Measurements from ENCODE around the gene SNRNP200.

The SNRNP200 gene

DNA sequence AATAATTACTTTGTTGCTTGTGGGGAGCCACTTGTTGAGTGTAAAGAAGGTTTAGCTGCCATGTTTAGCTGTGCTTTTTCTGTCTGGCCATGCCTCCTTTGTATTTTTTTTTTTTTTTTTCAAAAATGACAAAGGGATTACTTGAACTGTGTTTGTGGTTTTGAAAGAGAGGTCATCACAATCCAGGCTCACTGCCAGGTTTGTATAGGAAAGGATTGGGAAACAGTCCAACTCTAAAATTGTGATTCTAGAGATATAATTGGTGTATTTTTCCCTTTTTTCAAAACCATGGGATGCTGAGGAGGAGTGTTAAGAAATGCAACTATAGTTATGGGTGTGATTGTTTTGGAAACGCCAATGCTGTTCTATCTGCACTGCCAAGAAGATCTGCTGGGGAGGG, 24.1 kb upstream of the SNRNP200 start:
- Histone ChIP-seq H3K27me3 (ENCODE audit: low read depth, low read length) (no peaks in the 10 kb centered on the region), H3K36me3 (replicated peaks; ENCODE audit: low read depth, low read length) (peaks cover 27% of the 10 kb centered on the region), H2AFZ (ENCODE audit: low read depth, low read length) (no peak overlapping the region), H3K4me3 (ENCODE audit: low read length) (no peak overlapping the region), H3K9me3 (ENCODE audit: insufficient read depth, low read length) (no peaks in the 10 kb centered on the region), H3K4me2 (ENCODE audit: low read length) (no peak overlapping the region), H3K9ac (ENCODE audit: low read length) (no peak overlapping the region), H3K4me1 (ENCODE audit: low read length) (peaks cover 17% of the 10 kb centered on the region), H3K79me2 (ENCODE audit: low read length) (peaks cover 31% of the 10 kb centered on the region), H3K27ac (ENCODE audit: low read length) (no peak overlapping the region), H4K20me1 (ENCODE audit: insufficient read depth, low read length) (peaks cover 4% of the 10 kb centered on the region; the same call in 1 of the 2 replicates)
- TF ChIP-seq EZH2phosphoT487 (IDR thresholded peaks at IDR 0.05; ENCODE audit: low read depth), result no peak
- TF ChIP-seq, protein P1, sequence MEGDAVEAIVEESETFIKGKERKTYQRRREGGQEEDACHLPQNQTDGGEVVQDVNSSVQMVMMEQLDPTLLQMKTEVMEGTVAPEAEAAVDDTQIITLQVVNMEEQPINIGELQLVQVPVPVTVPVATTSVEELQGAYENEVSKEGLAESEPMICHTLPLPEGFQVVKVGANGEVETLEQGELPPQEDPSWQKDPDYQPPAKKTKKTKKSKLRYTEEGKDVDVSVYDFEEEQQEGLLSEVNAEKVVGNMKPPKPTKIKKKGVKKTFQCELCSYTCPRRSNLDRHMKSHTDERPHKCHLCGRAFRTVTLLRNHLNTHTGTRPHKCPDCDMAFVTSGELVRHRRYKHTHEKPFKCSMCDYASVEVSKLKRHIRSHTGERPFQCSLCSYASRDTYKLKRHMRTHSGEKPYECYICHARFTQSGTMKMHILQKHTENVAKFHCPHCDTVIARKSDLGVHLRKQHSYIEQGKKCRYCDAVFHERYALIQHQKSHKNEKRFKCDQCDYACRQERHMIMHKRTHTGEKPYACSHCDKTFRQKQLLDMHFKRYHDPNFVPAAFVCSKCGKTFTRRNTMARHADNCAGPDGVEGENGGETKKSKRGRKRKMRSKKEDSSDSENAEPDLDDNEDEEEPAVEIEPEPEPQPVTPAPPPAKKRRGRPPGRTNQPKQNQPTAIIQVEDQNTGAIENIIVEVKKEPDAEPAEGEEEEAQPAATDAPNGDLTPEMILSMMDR (IDR thresholded peaks at IDR 0.05; ENCODE audit: low read depth, low read length), result no peak

- no peak overlapping the region for H3K4me3 ChIP-seq (ENCODE audit: low read length)
- H3K4me2 ChIP-seq (ENCODE audit: low read length), result no peak overlapping the region
- H2AFZ ChIP-seq (ENCODE audit: low read depth, low read length), result no peak overlapping the region
- peaks cover 30% of the 10 kb centered on the region for H3K79me2 ChIP-seq (ENCODE audit: low read length)
- peaks cover 7% of the 10 kb centered on the region for H3K27me3 ChIP-seq (ENCODE audit: low read depth, low read length)
- H3K9ac ChIP-seq (ENCODE audit: low read length), result no peak overlapping the region
- H4K20me1 ChIP-seq (ENCODE audit: insufficient read depth, low read length), result peaks cover 4% of the 10 kb centered on the region; the same call in 1 of the 2 replicates
- H3K9me3 ChIP-seq (ENCODE audit: insufficient read depth, low read length), result no peaks in the 10 kb centered on the region
- peaks cover 27% of the 10 kb centered on the region for H3K36me3 ChIP-seq (replicated peaks; ENCODE audit: low read depth, low read length)
- H3K4me1 ChIP-seq (ENCODE audit: low read length), result peaks cover 31% of the 10 kb centered on the region
- TF ChIP-seq EZH2phosphoT487 (IDR thresholded peaks at IDR 0.05; ENCODE audit: low read depth), result no peak
- TF ChIP-seq, protein P1 (IDR thresholded peaks at IDR 0.05; ENCODE audit: low read depth, low read length), result no peak
- no peak overlapping the region for H3K27ac ChIP-seq (ENCODE audit: low read length)
Observed at GRCh38 chr2:96326990-96327820, 21.9 kb upstream of the SNRNP200 start.

- Histone ChIP-seq H3K4me3 (ENCODE audit: low read length) (peak overlapping the region; percentile 83; the same call in 1 of the 2 replicates), H3K9ac (ENCODE audit: low read length) (0 out of 2 replicates have a peak overlapping the region, but pooled peaks have one; percentile 87), H3K27me3 (ENCODE audit: low read depth, low read length) (peaks cover 7% of the 10 kb centered on the region), H4K20me1 (ENCODE audit: insufficient read depth, low read length) (peaks cover 4% of the 10 kb centered on the region; the same call in 1 of the 2 replicates), H3K4me2 (ENCODE audit: low read length) (peak overlapping the region; percentile 82), H3K27ac (ENCODE audit: low read length) (no peak overlapping the region), H3K4me1 (ENCODE audit: low read length) (peaks cover 31% of the 10 kb centered on the region), H2AFZ (ENCODE audit: low read depth, low read length) (no peak overlapping the region), H3K79me2 (ENCODE audit: low read length) (peaks cover 30% of the 10 kb centered on the region), H3K9me3 (ENCODE audit: insufficient read depth, low read length) (no peaks in the 10 kb centered on the region), H3K36me3 (replicated peaks; ENCODE audit: low read depth, low read length) (peaks cover 27% of the 10 kb centered on the region)
- TF ChIP-seq, protein P1 (IDR thresholded peaks at IDR 0.05; ENCODE audit: low read depth, low read length), result no peak
- TF ChIP-seq EZH2phosphoT487 (IDR thresholded peaks at IDR 0.05; ENCODE audit: low read depth), result no peak
Observed at GRCh38 chr2:96326564-96326963, 21.2 kb upstream of the SNRNP200 start.

GRCh38 chr2:96325884-96326255, 20.5 kb upstream of the SNRNP200 start:
- Histone ChIP-seq H3K9me3 (ENCODE audit: insufficient read depth, low read length) (no peaks in the 10 kb centered on the region), H3K36me3 (replicated peaks; ENCODE audit: low read depth, low read length) (peaks cover 27% of the 10 kb centered on the region), H3K79me2 (ENCODE audit: low read length) (peaks cover 30% of the 10 kb centered on the region), H3K4me1 (ENCODE audit: low read length) (peaks cover 34% of the 10 kb centered on the region), H3K4me2 (ENCODE audit: low read length) (peak overlapping the region; percentile 82), H4K20me1 (ENCODE audit: insufficient read depth, low read length) (peaks cover 4% of the 10 kb centered on the region; the same call in 1 of the 2 replicates), H3K4me3 (ENCODE audit: low read length) (peak overlapping the region; percentile 83), H3K9ac (ENCODE audit: low read length) (peak overlapping the region; percentile 87), H3K27me3 (ENCODE audit: low read depth, low read length) (peaks cover 14% of the 10 kb centered on the region), H3K27ac (ENCODE audit: low read length) (peak overlapping the region; percentile 37; the same call in 1 of the 2 replicates), H2AFZ (ENCODE audit: low read depth, low read length) (0 out of 2 replicates have a peak overlapping the region, but pooled peaks have one; percentile 82)
- TF ChIP-seq EZH2phosphoT487 (IDR thresholded peaks at IDR 0.05; ENCODE audit: low read depth), result no peak
- TF ChIP-seq, protein P1 (IDR thresholded peaks at IDR 0.05; ENCODE audit: low read depth, low read length), result no peak

All from OCI-LY3 (cell line).